SJCRH30 (cell line): ENCODE results near the gene SUB1. TPM values are rescaled to one million over a fixed set of nuclear protein-coding genes. Genes with fewer than 3 reads are reported as not detected.
A peak's percentile ranks its signal among the peaks of the same experiment; 100 is the strongest.
"Not testable (repeated sequence)": the region's sequence is repeated elsewhere in the genome, so short reads cannot be mapped to it uniquely, and the experiment has no call there.

Source experiments
- DNase-seq, 2 experiments: peaks; one replicate each; pipeline ENCODE4 v3.0.0-alpha.2; 2015 to 2020
- H3K27ac ChIP-seq: fragments of 250-450 bp; sonication (Bioruptor Pico); 2 replicates; pipeline ENCODE4 v1.5.1; 2020; ENCODE audit warnings: mild to moderate bottlenecking, moderate library complexity
- H3K27me3 ChIP-seq: fragments of 250-450 bp; sonication (Bioruptor Pico); 2 replicates; pipeline ENCODE4 v1.5.1; 2020; ENCODE audit warnings: mild to moderate bottlenecking, moderate library complexity
- H3K36me3 ChIP-seq: fragments of 250-450 bp; sonication (Bioruptor Pico); 2 replicates; pipeline ENCODE4 v1.5.1; 2020; ENCODE audit warnings: mild to moderate bottlenecking, moderate library complexity
- H3K4me1 ChIP-seq: fragments of 250-450 bp; sonication (Bioruptor Pico); 2 replicates; pipeline ENCODE4 v1.5.1; 2020; ENCODE audit warnings: mild to moderate bottlenecking, moderate library complexity
- H3K4me3 ChIP-seq: fragments of 250-450 bp; sonication (Bioruptor Pico); 2 replicates; pipeline ENCODE4 v1.5.1; 2020; ENCODE audit warnings: mild to moderate bottlenecking, moderate library complexity
- H3K9me3 ChIP-seq: fragments of 250-450 bp; sonication (Bioruptor Pico); replicated peaks from 2 replicates; pipeline ENCODE4 v1.5.1; 2020; ENCODE audit warnings: mild to moderate bottlenecking, moderate library complexity
- total RNA-seq: library from RNA; depleted of rRNA; stranded (reverse); fragments of >200 nt; shearing (Covaris generic); gene quantifications from 2 replicates; pipeline ENCODE4 v1.2.3, GENCODE V29; 2014

SUB1 gene
- total RNA-seq, 1 experiment from 2014 or later: 397 TPM

DNA sequence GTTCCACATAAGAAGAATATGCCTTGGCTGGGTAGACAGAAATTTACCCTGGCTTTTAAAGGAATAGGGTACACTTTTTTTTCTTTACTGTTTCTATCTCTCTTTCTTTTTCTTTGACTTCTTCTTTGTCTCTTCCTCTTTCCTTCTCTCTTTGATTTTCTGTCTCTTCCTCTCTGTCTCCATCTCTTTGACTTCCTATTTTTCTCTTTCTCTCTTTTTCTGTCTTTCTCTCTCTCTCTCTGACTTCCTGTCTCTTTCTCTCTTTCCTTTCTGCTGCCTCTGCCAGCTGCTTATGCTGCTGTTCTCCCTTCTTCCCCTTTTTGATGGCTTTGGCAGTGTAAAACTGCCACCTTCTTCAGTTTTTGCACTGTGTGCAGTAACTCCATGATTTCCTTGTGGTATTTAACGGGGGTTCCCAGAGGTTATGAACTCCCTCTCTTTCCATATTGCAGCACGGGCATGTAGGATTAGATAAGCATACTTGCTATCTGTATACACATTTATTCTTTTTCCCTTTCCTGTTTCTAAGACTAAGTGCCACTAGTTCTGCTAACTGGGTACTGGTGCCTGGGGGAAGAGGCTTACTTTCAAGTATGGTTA lies 31.1 kb upstream of the SUB1 start:
- H3K4me3 ChIP-seq, H3K9me3 ChIP-seq, H3K27me3 ChIP-seq, H3K4me1 ChIP-seq, H3K36me3 ChIP-seq, H3K27ac ChIP-seq, DNase-seq: not testable (repeated sequence)

GRCh38 chr5:32556543-32556942 lies 28.8 kb upstream of the SUB1 start:
- H3K27me3 ChIP-seq, H3K36me3 ChIP-seq, H3K27ac ChIP-seq, H3K4me1 ChIP-seq, H3K9me3 ChIP-seq, DNase-seq, H3K4me3 ChIP-seq: not testable (repeated sequence)

- Histone ChIP-seq H3K36me3 (no peaks in the 10 kb centered on the region), H3K4me1 (no peaks in the 10 kb centered on the region)
- no peak for DNase-seq
Observed at GRCh38 chr5:32559411-32559810, 25.9 kb upstream of the SUB1 start.

GRCh38 chr5:32559921-32560320 lies 25.4 kb upstream of the SUB1 start:
- no peak for DNase-seq
- Histone ChIP-seq H3K4me3 (no peak overlapping the region), H3K27ac (no peak overlapping the region), H3K9me3 (no peaks in the 10 kb centered on the region), H3K27me3 (no peaks in the 10 kb centered on the region), H3K36me3 (no peaks in the 10 kb centered on the region), H3K4me1 (no peaks in the 10 kb centered on the region)

More at GRCh38 chr5:32559411-32559810, 25.9 kb upstream of the SUB1 start:
- H3K9me3 ChIP-seq: no peaks in the 10 kb centered on the region
- H3K27me3 ChIP-seq: no peaks in the 10 kb centered on the region
- no peak overlapping the region for H3K27ac ChIP-seq
- no peak overlapping the region for H3K4me3 ChIP-seq

DNA sequence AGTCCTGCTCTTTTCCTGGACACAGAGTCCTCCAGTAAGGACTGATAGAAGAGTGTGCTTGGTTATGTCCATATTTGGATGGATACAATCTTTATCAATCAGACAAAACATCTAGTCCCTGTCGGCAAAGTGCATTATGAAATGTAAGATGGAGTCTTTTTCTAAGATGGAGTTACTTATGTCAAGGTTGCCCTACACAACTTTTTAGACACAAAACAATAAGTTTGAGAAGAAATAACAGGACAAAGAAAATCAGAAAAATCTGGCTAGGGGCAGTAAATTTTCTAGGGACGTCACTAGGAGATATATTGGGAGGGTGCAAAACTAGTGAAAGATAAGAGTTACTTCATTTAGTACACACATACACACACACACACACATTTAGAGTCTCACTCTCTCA lies 23.3 kb upstream of the SUB1 start:
- no peak overlapping the region for H3K27ac ChIP-seq
- DNase-seq: no peak
- no peaks in the 10 kb centered on the region for H3K27me3 ChIP-seq

DNA sequence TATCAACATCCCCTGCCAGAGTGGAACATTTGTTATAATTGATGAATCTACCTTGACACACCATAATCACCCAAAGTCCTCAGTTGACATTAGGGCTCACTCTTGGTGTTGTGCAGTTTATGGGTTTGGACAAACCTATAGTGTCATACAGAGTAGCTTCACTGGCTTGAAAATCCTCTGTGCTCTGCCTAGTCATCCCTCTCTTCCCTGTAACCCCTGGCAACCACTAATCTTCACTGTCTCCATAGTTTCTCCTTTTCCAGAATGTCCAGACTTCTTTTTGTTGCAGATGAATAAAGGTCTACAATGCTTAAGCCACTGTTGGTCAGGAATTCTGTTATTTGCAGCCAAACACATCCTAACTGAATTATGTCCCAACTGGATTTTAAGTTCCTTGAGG lies 22.5 kb upstream of the SUB1 start:
- H3K4me3 ChIP-seq: no peak overlapping the region
- H3K9me3 ChIP-seq: no peaks in the 10 kb centered on the region
- no peaks in the 10 kb centered on the region for H3K36me3 ChIP-seq
- no peak for DNase-seq
- no peaks in the 10 kb centered on the region for H3K4me1 ChIP-seq
- no peak overlapping the region for H3K27ac ChIP-seq
- no peaks in the 10 kb centered on the region for H3K27me3 ChIP-seq

More for the DNA sequence above, 23.3 kb upstream of the SUB1 start:
- no peaks in the 10 kb centered on the region for H3K36me3 ChIP-seq
- H3K4me1 ChIP-seq: no peaks in the 10 kb centered on the region
- no peak overlapping the region for H3K4me3 ChIP-seq
- H3K9me3 ChIP-seq: no peaks in the 10 kb centered on the region

GRCh38 chr5:32563614-32564013 lies 21.7 kb upstream of the SUB1 start:
- Histone ChIP-seq H3K36me3 (no peaks in the 10 kb centered on the region), H3K27ac (no peak overlapping the region), H3K4me3 (no peak overlapping the region), H3K27me3 (no peaks in the 10 kb centered on the region), H3K9me3 (no peaks in the 10 kb centered on the region), H3K4me1 (no peaks in the 10 kb centered on the region)
- no peak for DNase-seq

- H3K4me3 ChIP-seq: no peak overlapping the region
- no peak overlapping the region for H3K27ac ChIP-seq
- no peaks in the 10 kb centered on the region for H3K9me3 ChIP-seq
- DNase-seq: no peak
- H3K36me3 ChIP-seq: no peaks in the 10 kb centered on the region
- H3K27me3 ChIP-seq: no peaks in the 10 kb centered on the region
- H3K4me1 ChIP-seq: no peaks in the 10 kb centered on the region
Observed at GRCh38 chr5:32565145-32565544, 20.2 kb upstream of the SUB1 start.

DNA sequence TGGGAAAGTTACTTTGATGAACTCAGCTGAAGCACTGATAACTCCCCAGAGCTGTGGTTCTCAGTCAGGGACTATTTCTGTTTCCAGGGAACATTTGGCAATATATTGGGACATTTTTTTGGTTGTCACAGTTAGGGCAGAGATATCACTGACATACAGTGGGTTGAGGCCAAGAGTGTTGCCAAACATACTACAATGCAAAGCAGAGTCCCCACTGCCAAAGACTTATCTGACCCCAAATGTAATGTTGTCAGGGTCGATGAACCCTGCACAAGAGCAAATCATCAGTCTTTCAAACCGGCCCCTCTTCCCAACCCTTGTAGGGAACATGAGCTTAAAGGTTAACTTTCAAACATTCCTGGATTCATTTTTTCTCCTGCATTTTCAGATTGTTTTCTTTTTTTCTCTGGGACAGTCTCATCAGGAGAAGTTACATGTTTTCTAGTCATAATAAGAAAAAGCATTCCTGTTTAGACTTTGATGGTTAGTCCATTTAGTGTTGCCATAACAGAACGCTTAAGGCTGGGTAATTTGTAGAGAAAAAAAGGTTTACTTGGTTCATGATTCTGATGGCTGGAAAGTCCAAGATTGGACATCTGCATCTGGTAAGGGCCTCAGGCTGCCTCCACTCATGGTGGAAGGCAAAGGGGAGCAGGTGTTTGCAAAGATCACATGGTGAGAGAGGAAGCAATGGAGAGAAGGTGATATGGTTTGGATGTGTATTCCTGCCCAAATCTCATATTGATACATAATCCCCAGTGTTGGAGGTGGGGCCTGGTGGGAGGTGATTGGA lies 18.8 kb upstream of the SUB1 start:
- Histone ChIP-seq H3K4me3 (no peak overlapping the region), H3K4me1 (no peaks in the 10 kb centered on the region), H3K27me3 (no peaks in the 10 kb centered on the region), H3K36me3 (no peaks in the 10 kb centered on the region), H3K9me3 (no peaks in the 10 kb centered on the region; the same call in 1 of the 2 replicates), H3K27ac (no peak overlapping the region)
- DNase-seq: no peak

- H3K27me3 ChIP-seq: no peaks in the 10 kb centered on the region
- H3K36me3 ChIP-seq: no peaks in the 10 kb centered on the region
- H3K9me3 ChIP-seq: no peaks in the 10 kb centered on the region; the same call in 1 of the 2 replicates
- no peak overlapping the region for H3K4me3 ChIP-seq
- no peak for DNase-seq
- H3K4me1 ChIP-seq: 0 out of 2 replicates have a peak, but pooled peaks cover 2% of the 10 kb centered on the region
- no peak overlapping the region for H3K27ac ChIP-seq
Observed at GRCh38 chr5:32571128-32571527, 14.2 kb upstream of the SUB1 start.

DNA sequence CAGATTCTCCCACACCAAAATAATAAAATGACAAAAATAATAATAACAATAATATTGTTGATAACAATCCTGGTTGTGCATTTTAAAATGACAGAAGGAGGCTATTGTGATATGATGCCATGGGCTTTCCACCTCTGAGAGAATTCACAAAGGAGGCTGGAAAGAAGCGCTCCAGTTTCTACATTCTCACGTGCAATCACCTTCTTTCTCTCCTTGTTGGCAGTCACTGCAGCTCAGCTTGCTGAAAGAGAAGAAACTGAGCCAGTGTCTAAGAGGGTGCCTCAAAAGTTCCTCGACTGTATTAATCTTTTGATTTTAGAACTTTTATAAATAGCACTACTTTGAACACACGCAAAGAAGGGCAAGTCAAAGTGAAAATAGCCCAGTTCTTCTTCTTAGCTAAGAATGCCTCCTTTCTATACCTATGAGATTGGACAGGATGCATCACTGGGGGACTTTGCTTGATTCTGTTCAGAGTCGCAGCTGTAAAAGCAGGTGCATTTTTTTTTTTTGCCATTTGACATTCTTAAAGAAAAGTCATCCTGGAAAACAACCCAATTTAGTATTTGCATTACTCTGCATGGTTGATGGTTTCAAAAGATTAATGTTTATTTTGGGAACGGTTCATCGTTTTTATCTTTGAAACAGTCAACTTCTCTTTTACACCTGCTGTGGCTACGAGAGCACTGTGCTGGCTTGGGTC lies 12.4 kb upstream of the SUB1 start:
- Histone ChIP-seq H3K27ac (no peak overlapping the region), H3K36me3 (no peaks in the 10 kb centered on the region), H3K27me3 (no peaks in the 10 kb centered on the region), H3K9me3 (no peaks in the 10 kb centered on the region; the same call in 1 of the 2 replicates), H3K4me3 (no peak overlapping the region), H3K4me1 (0 out of 2 replicates have a peak, but pooled peaks cover 2% of the 10 kb centered on the region)
- no peak for DNase-seq

DNA sequence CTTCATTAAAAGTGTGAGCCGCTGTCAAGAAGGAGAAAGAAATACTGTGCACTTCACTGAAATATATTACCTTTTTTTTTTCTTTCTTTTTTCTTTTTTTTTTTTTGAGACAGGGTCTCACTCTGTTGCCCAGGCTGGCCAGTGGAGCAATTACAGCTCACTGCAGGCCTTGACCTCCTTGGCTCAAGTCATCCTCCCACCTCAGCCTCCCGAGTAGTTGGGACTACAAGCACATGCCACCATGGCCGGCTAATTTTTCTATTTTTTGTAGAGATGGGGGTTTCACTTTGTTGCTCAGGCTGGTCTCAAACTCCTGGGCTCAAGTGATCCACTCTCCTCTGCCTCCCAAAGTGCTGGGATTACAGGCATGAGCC lies 11.9 kb upstream of the SUB1 start:
- H3K27ac ChIP-seq, H3K4me1 ChIP-seq, H3K27me3 ChIP-seq, DNase-seq, H3K36me3 ChIP-seq, H3K9me3 ChIP-seq, H3K4me3 ChIP-seq: not testable (repeated sequence)

- Histone ChIP-seq H3K9me3 (no peaks in the 10 kb centered on the region; the same call in 1 of the 2 replicates), H3K27ac (no peak overlapping the region), H3K27me3 (no peaks in the 10 kb centered on the region), H3K4me3 (no peak overlapping the region), H3K4me1 (0 out of 2 replicates have a peak, but pooled peaks cover 2% of the 10 kb centered on the region), H3K36me3 (no peaks in the 10 kb centered on the region)
- peak in 1 of 2 experiments; percentile 26 for DNase-seq
Observed at GRCh38 chr5:32574540-32575175, 10.7 kb upstream of the SUB1 start.

DNA sequence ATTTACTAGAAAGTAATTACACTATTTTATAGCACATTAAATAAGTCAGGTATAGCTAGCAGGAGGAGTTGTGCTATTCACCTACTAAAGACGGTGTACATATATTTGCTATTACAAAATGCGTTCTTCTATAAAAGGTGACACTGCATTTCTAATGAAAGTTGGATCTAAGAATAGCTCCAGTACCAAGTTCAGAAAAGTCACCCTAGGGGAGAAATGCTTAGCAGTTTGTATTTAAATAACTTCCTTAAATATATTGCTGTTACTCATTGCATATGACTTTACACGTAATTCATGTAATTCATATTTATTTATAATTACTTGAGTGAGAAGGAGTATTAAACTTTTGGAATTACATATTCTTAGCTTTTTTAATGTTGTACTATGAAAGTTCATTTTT lies 7.0 kb upstream of the SUB1 start:
- H3K9me3 ChIP-seq: no peaks in the 10 kb centered on the region
- no peaks in the 10 kb centered on the region for H3K27me3 ChIP-seq
- DNase-seq: no peak
- H3K36me3 ChIP-seq: no peaks in the 10 kb centered on the region
- 0 out of 2 replicates have a peak, but pooled peaks cover 2% of the 10 kb centered on the region for H3K4me1 ChIP-seq
- H3K27ac ChIP-seq: no peak overlapping the region
- no peak overlapping the region for H3K4me3 ChIP-seq

DNA sequence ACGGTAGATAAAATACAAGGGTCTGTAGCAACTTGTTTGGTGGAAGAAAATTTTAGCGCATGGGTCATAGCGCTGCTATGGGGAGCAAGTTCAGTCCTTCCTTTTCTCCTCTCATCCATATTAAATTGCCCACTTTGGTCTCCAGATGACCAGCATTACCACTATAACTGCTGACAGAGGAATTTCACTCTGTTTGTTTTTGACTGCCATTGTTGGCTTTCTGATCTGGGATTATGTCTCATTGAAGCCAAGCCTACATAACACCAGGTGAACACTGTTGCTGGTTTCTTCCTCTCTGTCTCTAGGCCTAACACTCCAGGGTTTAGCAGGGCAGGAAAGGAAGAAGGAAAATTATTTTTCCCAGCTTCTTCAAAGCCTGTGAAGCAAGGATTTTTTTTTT lies 6.6 kb upstream of the SUB1 start:
- no peak overlapping the region for H3K27ac ChIP-seq
- no peaks in the 10 kb centered on the region for H3K9me3 ChIP-seq
- H3K4me3 ChIP-seq: no peak overlapping the region
- H3K36me3 ChIP-seq: no peaks in the 10 kb centered on the region
- H3K4me1 ChIP-seq: 0 out of 2 replicates have a peak, but pooled peaks cover 2% of the 10 kb centered on the region
- H3K27me3 ChIP-seq: no peaks in the 10 kb centered on the region
- DNase-seq: no peak
